ENCODE results near the gene IL11RA.

IL11RA gene

DNA sequence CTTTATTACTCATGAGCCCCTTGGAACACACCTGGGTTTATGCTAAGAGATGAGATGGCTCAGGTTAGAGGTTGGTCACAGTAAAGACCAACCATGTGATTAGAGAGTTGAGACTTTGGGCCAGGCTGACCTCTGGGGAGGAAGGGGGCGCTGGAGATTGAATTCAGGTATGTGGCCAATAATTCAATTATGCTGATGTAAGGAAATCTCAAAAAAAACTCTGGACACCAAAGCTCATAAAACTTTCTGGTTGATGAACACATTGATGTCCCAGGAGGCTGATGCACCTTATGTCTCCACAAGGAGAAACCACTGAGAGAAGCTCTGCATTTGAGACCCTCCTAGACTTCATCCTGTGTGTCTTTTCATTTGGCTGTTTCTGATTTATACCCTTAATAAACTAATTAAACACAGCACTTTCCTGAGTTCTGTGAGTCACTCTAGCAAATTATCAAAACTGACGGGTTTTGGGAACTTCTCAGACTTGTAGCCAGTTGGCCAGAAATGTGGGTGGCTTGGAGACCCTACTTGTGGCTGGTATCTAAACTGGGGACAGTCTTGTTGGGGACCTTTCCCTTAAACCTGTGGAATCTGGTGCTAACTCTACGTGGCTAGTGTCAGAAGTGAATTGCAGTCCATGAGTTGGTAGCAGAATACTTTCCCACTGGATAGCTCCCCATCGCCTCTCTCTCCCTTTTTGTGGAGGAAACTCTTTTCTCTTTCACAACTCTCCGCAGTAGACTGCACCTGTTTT is 18.0 kb downstream of the IL11RA start:
- TF ChIP-seq, protein P1, sequence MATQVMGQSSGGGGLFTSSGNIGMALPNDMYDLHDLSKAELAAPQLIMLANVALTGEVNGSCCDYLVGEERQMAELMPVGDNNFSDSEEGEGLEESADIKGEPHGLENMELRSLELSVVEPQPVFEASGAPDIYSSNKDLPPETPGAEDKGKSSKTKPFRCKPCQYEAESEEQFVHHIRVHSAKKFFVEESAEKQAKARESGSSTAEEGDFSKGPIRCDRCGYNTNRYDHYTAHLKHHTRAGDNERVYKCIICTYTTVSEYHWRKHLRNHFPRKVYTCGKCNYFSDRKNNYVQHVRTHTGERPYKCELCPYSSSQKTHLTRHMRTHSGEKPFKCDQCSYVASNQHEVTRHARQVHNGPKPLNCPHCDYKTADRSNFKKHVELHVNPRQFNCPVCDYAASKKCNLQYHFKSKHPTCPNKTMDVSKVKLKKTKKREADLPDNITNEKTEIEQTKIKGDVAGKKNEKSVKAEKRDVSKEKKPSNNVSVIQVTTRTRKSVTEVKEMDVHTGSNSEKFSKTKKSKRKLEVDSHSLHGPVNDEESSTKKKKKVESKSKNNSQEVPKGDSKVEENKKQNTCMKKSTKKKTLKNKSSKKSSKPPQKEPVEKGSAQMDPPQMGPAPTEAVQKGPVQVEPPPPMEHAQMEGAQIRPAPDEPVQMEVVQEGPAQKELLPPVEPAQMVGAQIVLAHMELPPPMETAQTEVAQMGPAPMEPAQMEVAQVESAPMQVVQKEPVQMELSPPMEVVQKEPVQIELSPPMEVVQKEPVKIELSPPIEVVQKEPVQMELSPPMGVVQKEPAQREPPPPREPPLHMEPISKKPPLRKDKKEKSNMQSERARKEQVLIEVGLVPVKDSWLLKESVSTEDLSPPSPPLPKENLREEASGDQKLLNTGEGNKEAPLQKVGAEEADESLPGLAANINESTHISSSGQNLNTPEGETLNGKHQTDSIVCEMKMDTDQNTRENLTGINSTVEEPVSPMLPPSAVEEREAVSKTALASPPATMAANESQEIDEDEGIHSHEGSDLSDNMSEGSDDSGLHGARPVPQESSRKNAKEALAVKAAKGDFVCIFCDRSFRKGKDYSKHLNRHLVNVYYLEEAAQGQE (IDR thresholded peaks at IDR 0.05; ENCODE audit: insufficient read depth in 1 of 2, low read depth in 2 of 2, low read length in 2 of 2) = no peak
- TF ChIP-seq POLR2AphosphoS5 (IDR thresholded peaks at IDR 0.05; ENCODE audit: low read depth, low read length) (no peak), SIN3A (IDR thresholded peaks at IDR 0.05; ENCODE audit: borderline replicate concordance, insufficient read depth, low read length) (no peak), FOXP2 (optimal IDR thresholded peaks at IDR 0.05; ENCODE audit: borderline replicate concordance, extremely low read depth, extremely low read length, insufficient read depth) (no peak), TAF1 (IDR thresholded peaks at IDR 0.05; ENCODE audit: borderline replicate concordance, insufficient read depth, low read length) (no peak)

- TF ChIP-seq SIN3A (IDR thresholded peaks at IDR 0.05; ENCODE audit: borderline replicate concordance, insufficient read depth, low read length) (no peak), FOXP2 (optimal IDR thresholded peaks at IDR 0.05; ENCODE audit: borderline replicate concordance, extremely low read depth, extremely low read length, insufficient read depth) (no peak), POLR2AphosphoS5 (IDR thresholded peaks at IDR 0.05; ENCODE audit: low read depth, low read length) (no peak), TAF1 (IDR thresholded peaks at IDR 0.05; ENCODE audit: borderline replicate concordance, insufficient read depth, low read length) (no peak)
- TF ChIP-seq, protein P1 (IDR thresholded peaks at IDR 0.05; ENCODE audit: insufficient read depth in 1 of 2, low read depth in 2 of 2, low read length in 2 of 2) = no peak
Observed at GRCh38 chr9:34671307-34671706, 19.3 kb downstream of the IL11RA start.

GRCh38 chr9:34674440-34674839 is 22.5 kb downstream of the IL11RA start:
- no peak for TF ChIP-seq FOXP2 (optimal IDR thresholded peaks at IDR 0.05; ENCODE audit: borderline replicate concordance, extremely low read depth, extremely low read length, insufficient read depth)
- no peak for TF ChIP-seq SIN3A (IDR thresholded peaks at IDR 0.05; ENCODE audit: borderline replicate concordance, insufficient read depth, low read length)
- no peak for TF ChIP-seq POLR2AphosphoS5 (IDR thresholded peaks at IDR 0.05; ENCODE audit: low read depth, low read length)
- TF ChIP-seq, protein P1 (IDR thresholded peaks at IDR 0.05; ENCODE audit: insufficient read depth in 1 of 2, low read depth in 2 of 2, low read length in 2 of 2) = no peak
- TF ChIP-seq TAF1 (IDR thresholded peaks at IDR 0.05; ENCODE audit: borderline replicate concordance, insufficient read depth, low read length) = no peak

- TF ChIP-seq POLR2AphosphoS5 (IDR thresholded peaks at IDR 0.05; ENCODE audit: low read depth, low read length) (no peak), TAF1 (IDR thresholded peaks at IDR 0.05; ENCODE audit: borderline replicate concordance, insufficient read depth, low read length) (no peak), FOXP2 (optimal IDR thresholded peaks at IDR 0.05; ENCODE audit: borderline replicate concordance, extremely low read depth, extremely low read length, insufficient read depth) (no peak), SIN3A (IDR thresholded peaks at IDR 0.05; ENCODE audit: borderline replicate concordance, insufficient read depth, low read length) (no peak)
- TF ChIP-seq, protein P1 (IDR thresholded peaks at IDR 0.05; ENCODE audit: insufficient read depth in 1 of 2, low read depth in 2 of 2, low read length in 2 of 2) = no peak
Observed at GRCh38 chr9:34675048-34675714, 23.2 kb downstream of the IL11RA start.
